ENCODE measurements around the gene GRK1. TPM values are rescaled to one million over a fixed set of nuclear protein-coding genes. Genes with fewer than 3 reads are reported as not detected.
A peak's percentile ranks its signal among the peaks of the same experiment; 100 is the strongest.

The GRK1 gene
- total and polyA plus RNA-seq, 10 donors, result not detected

GRCh38 chr13:113627136-113627535 is 39.9 kb upstream of the GRK1 start:
- no peak for TF ChIP-seq POLR2AphosphoS5 (IDR thresholded peaks at IDR 0.05)
- no peak for TF ChIP-seq CTCF (IDR thresholded peaks at IDR 0.05 in 8 of 11, conservative IDR thresholded peaks at IDR 0.05 in 3 of 11)
- TF ChIP-seq POLR2A (IDR thresholded peaks at IDR 0.05), result no peak
- no peak overlapping the region for H3K27ac ChIP-seq
- no peaks in the 10 kb centered on the region for H3K27me3 ChIP-seq (replicated peaks in 1 of 7)
- no peaks in the 10 kb centered on the region for H3K9me3 ChIP-seq
- H3K36me3 ChIP-seq, result peaks cover 0 to 88% (median 28%) of the 10 kb centered on the region in 6 donors
- intact Hi-C loops (cut with DNase I; ENCODE audit: low total_unique reads), result no loop called here
- 77 to 95% (median 89%) methylated on average over 11 to 16 of the region's 16 CpGs for WGBS, 5 donors
- H3K4me3 ChIP-seq, result no peak overlapping the region
- peaks cover 0 to 13% (median 0%) of the 10 kb centered on the region in 6 donors for H3K4me1 ChIP-seq
- DNase-seq, result peak; percentile 66

- no peak for TF ChIP-seq CTCF (IDR thresholded peaks at IDR 0.05 in 8 of 11, conservative IDR thresholded peaks at IDR 0.05 in 3 of 11)
- peak in 1 of 3 donors; percentile 11 for TF ChIP-seq POLR2AphosphoS5 (IDR thresholded peaks at IDR 0.05)
- no peak for TF ChIP-seq POLR2A (IDR thresholded peaks at IDR 0.05)
- Histone ChIP-seq H3K27ac (no peak overlapping the region), H3K4me1 (peaks cover 0 to 13% (median 0%) of the 10 kb centered on the region in 6 donors), H3K4me3 (no peak overlapping the region), H3K9me3 (no peaks in the 10 kb centered on the region), H3K36me3 (peaks cover 0 to 88% (median 33%) of the 10 kb centered on the region in 6 donors), H3K27me3 (replicated peaks in 1 of 7) (no peaks in the 10 kb centered on the region)
- peak; percentile 62 for DNase-seq
- intact Hi-C loops (cut with DNase I; ENCODE audit: low total_unique reads), result no loop called here
- 77 to 86% (median 79%) methylated on average over 19 to 30 of the region's 30 CpGs for WGBS, 5 donors
These were observed 38.4 kb upstream of the GRK1 start for GRCh38 chr13:113628291-113629270.

GRCh38 chr13:113629866-113630265 is 37.2 kb upstream of the GRK1 start:
- intact Hi-C loops (cut with DNase I; ENCODE audit: low total_unique reads), result no loop called here
- Histone ChIP-seq H3K27ac (no peak overlapping the region), H3K27me3 (replicated peaks in 1 of 7) (no peaks in the 10 kb centered on the region), H3K9me3 (no peaks in the 10 kb centered on the region), H3K36me3 (peaks cover 0 to 88% (median 38%) of the 10 kb centered on the region in 6 donors), H3K4me3 (no peak overlapping the region), H3K4me1 (peaks cover 0 to 13% (median 0%) of the 10 kb centered on the region in 6 donors)
- TF ChIP-seq POLR2A (IDR thresholded peaks at IDR 0.05) (no peak), CTCF (IDR thresholded peaks at IDR 0.05 in 8 of 11, conservative IDR thresholded peaks at IDR 0.05 in 3 of 11) (no peak), POLR2AphosphoS5 (IDR thresholded peaks at IDR 0.05) (no peak)
- peak; percentile 63 for DNase-seq
- WGBS, 5 donors, result 91 to 96% (median 93%) methylated on average over 6 to 17 of the region's 17 CpGs

GRCh38 chr13:113630296-113630695 is 36.7 kb upstream of the GRK1 start:
- Histone ChIP-seq H3K36me3 (peaks cover 0 to 92% (median 43%) of the 10 kb centered on the region in 6 donors), H3K27me3 (replicated peaks in 1 of 7) (no peaks in the 10 kb centered on the region), H3K27ac (no peak overlapping the region), H3K9me3 (no peaks in the 10 kb centered on the region), H3K4me1 (peaks cover 0 to 13% (median 0%) of the 10 kb centered on the region in 6 donors), H3K4me3 (no peak overlapping the region)
- WGBS, 5 donors, result 96 to 99% (median 96%) methylated on average over 11 of the region's 11 CpGs
- DNase-seq, result peak; percentile 16
- intact Hi-C loops (cut with DNase I; ENCODE audit: low total_unique reads), result no loop called here
- TF ChIP-seq POLR2AphosphoS5 (IDR thresholded peaks at IDR 0.05) (no peak), POLR2A (IDR thresholded peaks at IDR 0.05) (no peak), CTCF (IDR thresholded peaks at IDR 0.05 in 8 of 11, conservative IDR thresholded peaks at IDR 0.05 in 3 of 11) (no peak)
